Cerebellar nuclear complex (tissue), 1 donor: ENCODE measurements around the gene OTOP1.
"Not testable (repeated sequence)": the region's sequence is repeated elsewhere in the genome, so short reads cannot be mapped to it uniquely, and the experiment has no call there.

Experiments used
- DNase-seq, 2 experiments: peaks; one replicate each; lab custom pipeline; 2025; lab: John Stamatoyannopoulos, UW

The OTOP1 gene

GRCh38 chr4:4226606-4227438 is at the start of gene OTOP1:
OTOP1 (minus strand) TSS chr4:4226929; CDS start chr4:4226864, 65 bp downstream.
- no peak for DNase-seq

- DNase-seq = no peak
Measured at GRCh38 chr4:4274226-4274625, 47.5 kb upstream of the OTOP1 start.

- no peak for DNase-seq
Measured at GRCh38 chr4:4271912-4272311, 45.2 kb upstream of the OTOP1 start.

GRCh38 chr4:4270529-4270928 is 43.8 kb upstream of the OTOP1 start:
- no peak for DNase-seq

GRCh38 chr4:4269856-4270255 is 43.1 kb upstream of the OTOP1 start:
- DNase-seq = no peak

GRCh38 chr4:4269331-4269731 is 42.6 kb upstream of the OTOP1 start:
- no peak for DNase-seq

GRCh38 chr4:4268776-4269175 is 42.0 kb upstream of the OTOP1 start:
- DNase-seq = no peak

GRCh38 chr4:4267981-4268380 is 41.3 kb upstream of the OTOP1 start:
- no peak for DNase-seq

GRCh38 chr4:4260185-4260751 is 33.5 kb upstream of the OTOP1 start:
- no peak for DNase-seq

GRCh38 chr4:4259484-4260100 is 32.9 kb upstream of the OTOP1 start:
- DNase-seq = no peak

GRCh38 chr4:4257705-4258104 is 31.0 kb upstream of the OTOP1 start:
- DNase-seq = not testable (repeated sequence)

- no peak for DNase-seq
Measured at GRCh38 chr4:4256799-4257198, 30.1 kb upstream of the OTOP1 start.

GRCh38 chr4:4254666-4255065 is 27.9 kb upstream of the OTOP1 start:
- DNase-seq = no peak

- DNase-seq = no peak
Measured at GRCh38 chr4:4254199-4254598, 27.5 kb upstream of the OTOP1 start.

- DNase-seq = no peak
Measured at GRCh38 chr4:4249866-4250265, 23.1 kb upstream of the OTOP1 start.

GRCh38 chr4:4249342-4249741 is 22.6 kb upstream of the OTOP1 start:
- DNase-seq = not testable (repeated sequence)

- no peak for DNase-seq
Measured at GRCh38 chr4:4248885-4249203, 22.1 kb upstream of the OTOP1 start.

- DNase-seq = peak; percentile 20 to 30
Measured at GRCh38 chr4:4248029-4248884, 21.5 kb upstream of the OTOP1 start, which contains the start of gene TMEM128. TMEM128 (minus strand) TSS chr4:4248223; CDS start chr4:4248202, 21 bp downstream.

GRCh38 chr4:4247696-4248028 is 20.9 kb upstream of the OTOP1 start:
- DNase-seq = no peak

GRCh38 chr4:4245172-4245571 is 18.4 kb upstream of the OTOP1 start:
- DNase-seq = no peak

GRCh38 chr4:4239551-4239950 is 12.8 kb upstream of the OTOP1 start:
- not testable (repeated sequence) for DNase-seq

GRCh38 chr4:4233610-4234009 is 6.9 kb upstream of the OTOP1 start:
- no peak for DNase-seq

- DNase-seq = no peak
Measured at GRCh38 chr4:4228356-4228668, 1.6 kb upstream of the OTOP1 start.
